SK-N-SH (cell line): ENCODE data around the gene BCAS3. TPM values are rescaled to one million over a fixed set of nuclear protein-coding genes. Genes with fewer than 3 reads are reported as not detected.

ENCODE experiments used
- CTCF ChIA-PET: fragments of 300-600, 350-600 bp; formaldehyde crosslinking; extraction: SDS; loops from one replicate; lab custom pipeline; 2021; lab: Yijun Ruan, JAX
- POLR2A ChIA-PET: fragments of 350-600 bp; sonication (Branson Sonifier 250); formaldehyde crosslinking; extraction: SDS; loops from one replicate; lab custom pipeline; 2020; ENCODE audit warnings: antibody characterized with exemption, inconsistent platforms; lab: Yijun Ruan, JAX
- DNase-seq: peaks from one replicate; pipeline ENCODE4 v3.0.0; 2012
- H2AFZ ChIP-seq: fragments of 200-600 bp; sonication (generic); 2 replicates; pipeline ENCODE4 v1.8.1; 2016; ENCODE audit warnings: antibody characterized with exemption, mild to moderate bottlenecking, low read depth
- H3F3A ChIP-seq: fragments of 200-600 bp; sonication (generic); replicated peaks from 2 replicates; pipeline ENCODE3; 2016; ENCODE audit warnings: antibody characterized with exemption, mild to moderate bottlenecking; ENCODE audit not compliant: insufficient read depth
- H3K27ac ChIP-seq, 2 experiments: fragments of 200-500 bp in 1 of 2; fragments of 200-600 bp in 1 of 2; sonication (Bioruptor generic) in 1 of 2; sonication (generic), shearing (Covaris generic) in 1 of 2; 2 replicates each; pipeline versions ENCODE4 v1.5.1 to v1.6.1; 2014 to 2016; ENCODE audit warnings: low read depth in 2 of 2, inconsistent platforms in 1 of 2, low read length in 1 of 2, mild to moderate bottlenecking in 1 of 2, mixed read lengths in 1 of 2
- H3K27me3 ChIP-seq: fragments of 200-600 bp; sonication (generic), shearing (Covaris generic); 2 replicates; pipeline ENCODE4 v1.6.1; 2016; ENCODE audit warnings: mixed run types; ENCODE audit not compliant: insufficient read depth
- H3K36me3 ChIP-seq, 2 experiments: fragments of 200-500 bp in 1 of 2; fragments of 200-600 bp in 1 of 2; sonication (Bioruptor generic) in 1 of 2; sonication (generic) in 1 of 2; replicated peaks in 1 of 2; 2 replicates each; pipeline versions ENCODE3 to v1.5.1; 2014 to 2016; ENCODE audit warnings: low read length in 1 of 2, mild to moderate bottlenecking in 1 of 2; ENCODE audit not compliant: insufficient read depth in 2 of 2, control insufficient read depth in 1 of 2
- H3K4me1 ChIP-seq, 2 experiments: fragments of 200-500 bp in 1 of 2; fragments of 200-600 bp in 1 of 2; sonication (Bioruptor generic) in 1 of 2; sonication (generic), shearing (Covaris generic) in 1 of 2; 2 replicates each; pipeline versions ENCODE4 v1.5.1 to v1.6.1; 2014 to 2016; ENCODE audit warnings: low read depth in 1 of 2, low read length in 1 of 2, mixed run types in 1 of 2; ENCODE audit not compliant: insufficient read depth in 2 of 2, control insufficient read depth in 1 of 2
- H3K4me2 ChIP-seq: fragments of 200-600 bp; sonication (generic), shearing (Covaris generic); 2 replicates; pipeline ENCODE4 v1.6.1; 2017; ENCODE audit warnings: mixed run types
- H3K4me3 ChIP-seq, 2 experiments: fragments of 200-500 bp in 1 of 2; fragments of 200-600 bp in 1 of 2; sonication (Bioruptor generic) in 1 of 2; sonication (generic), shearing (Covaris generic) in 1 of 2; 2 replicates each; pipeline versions ENCODE4 v1.5.1 to v1.8.1; 2014 to 2016; ENCODE audit warnings: low read depth in 2 of 2, inconsistent platforms in 1 of 2, low read length in 1 of 2, mild to moderate bottlenecking in 1 of 2, mixed read lengths in 1 of 2, moderate library complexity in 1 of 2
- H3K79me2 ChIP-seq: fragments of 200-600 bp; sonication (generic); 2 replicates; pipeline ENCODE4 v1.8.1; 2017; ENCODE audit warnings: mild to moderate bottlenecking; ENCODE audit not compliant: insufficient read depth
- H3K9ac ChIP-seq: fragments of 200-600 bp; sonication (generic); 2 replicates; pipeline ENCODE4 v1.6.1; 2017; ENCODE audit warnings: mixed run types
- H3K9me2 ChIP-seq: fragments of 200-600 bp; sonication (generic); 2 replicates; pipeline ENCODE4 v1.6.1; 2017; ENCODE audit warnings: mixed run types
- H3K9me3 ChIP-seq: fragments of 200-600 bp; sonication (generic); 2 replicates; pipeline ENCODE4 v1.6.1; 2017; ENCODE audit warnings: mixed run types, mild to moderate bottlenecking, moderate library complexity
- H4K20me1 ChIP-seq: fragments of 200-600 bp; sonication (generic); 2 replicates; pipeline ENCODE4 v1.6.1; 2017; ENCODE audit warnings: mild to moderate bottlenecking, mixed run types; ENCODE audit not compliant: insufficient read depth
- CHD2 ChIP-seq: fragments of 150-350 bp; IDR thresholded peaks from 2 replicates; pipeline ENCODE4 v1.6.1; 2018; ENCODE audit warnings: low read length; ENCODE audit not compliant: partially characterized antibody
- CTCF ChIP-seq: fragments of 200-600 bp; sonication (generic); IDR thresholded peaks from 2 replicates; pipeline ENCODE4 v1.6.1; 2017; ENCODE audit warnings: antibody characterized with exemption, mild to moderate bottlenecking, moderate library complexity
- ELF1 ChIP-seq: IDR thresholded peaks from 2 replicates; pipeline ENCODE4 v1.4.0; 2012
- EP300 ChIP-seq, 2 experiments: IDR thresholded peaks; 2 replicates each; pipeline versions ENCODE4 v1.4.0 to v1.6.1; 2012; ENCODE audit warnings: borderline replicate concordance in 1 of 2, low read depth in 1 of 2, low read length in 1 of 2
- EZH2phosphoT487 ChIP-seq: fragments of 200-600 bp; sonication (generic); IDR thresholded peaks from 2 replicates; pipeline ENCODE4 v1.6.1; 2017; ENCODE audit warnings: low read depth, mixed run types, mild to moderate bottlenecking, antibody characterized with exemption, moderate library complexity, borderline replicate concordance
- FOSL2 ChIP-seq: IDR thresholded peaks from 2 replicates; pipeline ENCODE4 v1.4.0; 2012; ENCODE audit warnings: low read depth, mild to moderate bottlenecking, moderate library complexity, borderline replicate concordance
- FOXJ3 ChIP-seq: sonication (generic); formaldehyde crosslinking; IDR thresholded peaks from 2 replicates; pipeline ENCODE4 v1.5.1; 2020; ENCODE audit warnings: mild to moderate bottlenecking, missing genetic modification reagents
- FOXM1 ChIP-seq: IDR thresholded peaks from 2 replicates; pipeline ENCODE4 v1.4.0; 2012; ENCODE audit warnings: low read depth, mild to moderate bottlenecking
- GABPA ChIP-seq: IDR thresholded peaks from 2 replicates; pipeline ENCODE4 v1.4.0; 2012; ENCODE audit warnings: low read depth, mild to moderate bottlenecking
- GATA2 ChIP-seq: sonication (generic); formaldehyde crosslinking; IDR thresholded peaks from 2 replicates; pipeline ENCODE4 v1.5.0; 2020; ENCODE audit warnings: mild to moderate bottlenecking, missing genetic modification reagents
- IRF3 ChIP-seq: fragments of 150-350 bp; IDR thresholded peaks from 2 replicates; pipeline ENCODE4 v1.6.1; 2016; ENCODE audit warnings: mild to moderate bottlenecking, low read depth, low read length
- JUND ChIP-seq: IDR thresholded peaks from 2 replicates; pipeline ENCODE4 v1.4.0; 2012
- MXI1 ChIP-seq: IDR thresholded peaks from 2 replicates; pipeline ENCODE4 v1.6.1; 2012; ENCODE audit warnings: mild to moderate bottlenecking, low read depth, low read length, improper control_type of control experiment
- NFIC ChIP-seq: IDR thresholded peaks from 2 replicates; pipeline ENCODE4 v1.4.0; 2012; ENCODE audit warnings: borderline replicate concordance
- NRF1 ChIP-seq: IDR thresholded peaks from 2 replicates; pipeline ENCODE4 v1.6.1; 2012; ENCODE audit warnings: low read depth, mild to moderate bottlenecking, low read length
- RAD21 ChIP-seq: IDR thresholded peaks from 2 replicates; pipeline ENCODE4 v1.6.1; 2012; ENCODE audit warnings: mild to moderate bottlenecking, low read length
- RCOR1 ChIP-seq: fragments of 150-350 bp; IDR thresholded peaks from 2 replicates; pipeline ENCODE4 v1.6.1; 2017; ENCODE audit warnings: antibody characterized with exemption, low read length
- RFX5 ChIP-seq: IDR thresholded peaks from 2 replicates; pipeline ENCODE4 v1.6.1; 2012; ENCODE audit warnings: mild to moderate bottlenecking, improper control_type of control experiment, low read length
- RXRA ChIP-seq: IDR thresholded peaks from 2 replicates; pipeline ENCODE4 v1.4.0; 2012; ENCODE audit warnings: low read depth, mild to moderate bottlenecking, borderline replicate concordance
- SMC3 ChIP-seq: IDR thresholded peaks from 2 replicates; pipeline ENCODE4 v1.6.1; 2012; ENCODE audit warnings: low read depth, low read length, improper control_type of control experiment
- TAF1 ChIP-seq: IDR thresholded peaks from 2 replicates; pipeline ENCODE4 v1.6.1; 2012; ENCODE audit warnings: low read depth, mild to moderate bottlenecking, low read length, moderate library complexity, borderline replicate concordance
- TCF12 ChIP-seq: IDR thresholded peaks from 2 replicates; pipeline ENCODE4 v1.4.0; 2012
- USF1 ChIP-seq: IDR thresholded peaks from 2 replicates; pipeline ENCODE4 v1.4.0; 2012; ENCODE audit warnings: low read depth, borderline replicate concordance
- YY1 ChIP-seq: IDR thresholded peaks from 2 replicates; pipeline ENCODE4 v1.4.0; 2012; ENCODE audit warnings: low read depth, mild to moderate bottlenecking
- ZBTB33 ChIP-seq: IDR thresholded peaks from 2 replicates; pipeline ENCODE4 v1.4.0; 2012; ENCODE audit warnings: low read depth, borderline replicate concordance
- WGBS: methylation state at CpG from one replicate; pipeline ENCODE4 v1.1.6; 2017; ENCODE audit warnings: low lambda C conversion rate; 5-methylcytosine and 5-hydroxymethylcytosine counted together
- polyA plus RNA-seq, 3 experiments: library from polyadenylated mRNA; depleted of rRNA; stranded (reverse); fragments of >200 nt; gene quantifications; 2 replicates each; pipeline ENCODE4 v1.2.3, GENCODE V29; 2012
- TF ChIP-seq, protein P1 (sequence below): IDR thresholded peaks from 2 replicates; pipeline ENCODE4 v1.4.0; 2012; ENCODE audit warnings: low read depth

BCAS3 gene
- polyA plus RNA-seq, 1 of the 3 experiments (the other 2 are of a cell fraction): 5.9 TPM

DNA sequence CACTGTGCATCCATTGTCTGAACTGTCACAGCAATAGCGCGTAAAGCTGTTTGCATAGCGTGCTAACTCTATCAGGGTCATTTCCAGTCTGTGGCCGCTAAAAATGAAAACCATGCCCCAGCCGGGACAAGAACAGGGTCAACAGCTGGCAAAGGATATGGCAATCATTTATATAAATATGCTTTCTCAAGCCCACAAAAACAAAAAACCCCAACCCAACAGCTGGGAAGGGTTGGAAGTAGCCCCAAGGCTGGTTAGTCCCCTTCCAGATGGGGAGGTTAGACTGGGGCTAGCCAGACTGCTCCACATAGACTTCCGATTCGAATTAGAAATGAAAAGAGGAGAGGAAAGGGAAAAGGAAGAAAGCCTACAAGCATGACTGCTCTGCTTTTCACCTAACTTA is 518.7 kb downstream of the BCAS3 start:
- Histone ChIP-seq H3K27me3 (no peaks in the 10 kb centered on the region), H3K36me3 (peaks cover 0 to 5% of the 10 kb centered on the region in 2 experiments), H2AFZ (peak overlapping the region; percentile 27; the same call in 1 of the 2 replicates), H3K4me1 (peaks cover 13 to 20% of the 10 kb centered on the region in 2 experiments; a peak in 3 of 4 replicates), H3K9me3 (peaks cover 10% of the 10 kb centered on the region; the same call in 1 of the 2 replicates), H3F3A (peaks cover 13% of the 10 kb centered on the region), H3K79me2 (no peaks in the 10 kb centered on the region), H3K27ac (peak overlapping the region in 1 of 2 experiments; percentile 91; a peak in 2 of 4 replicates), H3K9ac (no peak overlapping the region), H3K4me2 (no peak overlapping the region), H4K20me1 (no peaks in the 10 kb centered on the region), H3K9me2 (no peaks in the 10 kb centered on the region), H3K4me3 (peak overlapping the region in 1 of 2 experiments; percentile 13; a peak in 1 of 4 replicates)
- CTCF ChIA-PET: interaction anchor here (0.8 to 1.7 kb wide), 10 partner anchors 13 to 118 kb away, joined by 3 to 5 read pairs (median 4); no protein-coding TSS in a partner anchor
- 44% methylated on average over 7 of the region's 7 CpGs for WGBS
- POLR2A ChIA-PET: interaction anchor here (1.0 to 1.1 kb wide), 2 partner anchors 21 to 217 kb away, joined by 3 read pairs; no protein-coding TSS in a partner anchor
- DNase-seq: peak; percentile 75
- TF ChIP-seq RAD21 (peak; percentile 25; the same call in 1 of the 2 replicates), RXRA (no peak), EZH2phosphoT487 (no peak), CHD2 (peak; percentile 61), TAF1 (no peak), TCF12 (no peak; the same call in 1 of the 2 replicates), ZBTB33 (no peak), ELF1 (no peak), FOXM1 (no peak), MXI1 (peak; percentile 79; the same call in 1 of the 2 replicates), NRF1 (no peak), FOSL2 (no peak), RFX5 (no peak), JUND (no peak), GABPA (no peak), GATA2 (CRISPR knock-in tag) (no peak; the same call in 1 of the 2 replicates), USF1 (no peak), EP300 (IDR thresholded peaks at IDR 0.05; ENCODE audit: borderline replicate concordance in 1 of 2, low read depth in 1 of 2, low read length in 1 of 2) (peak in 1 of 2 experiments; percentile 75; a peak in 1 of 4 replicates), SMC3 (no peak), FOXJ3 (no peak), NFIC (no peak), CTCF (no peak), RCOR1 (peak; percentile 55; the same call in 1 of the 2 replicates), YY1 (no peak), IRF3 (peak; percentile 12; the same call in 1 of the 2 replicates)
- TF ChIP-seq, protein P1, sequence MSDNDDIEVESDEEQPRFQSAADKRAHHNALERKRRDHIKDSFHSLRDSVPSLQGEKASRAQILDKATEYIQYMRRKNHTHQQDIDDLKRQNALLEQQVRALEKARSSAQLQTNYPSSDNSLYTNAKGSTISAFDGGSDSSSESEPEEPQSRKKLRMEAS: no peak
